Small intestine (tissue), 7 donors: ENCODE data around the gene AHNAK. TPM values are rescaled to one million over a fixed set of nuclear protein-coding genes. Genes with fewer than 3 reads are reported as not detected.
A peak's percentile ranks its signal among the peaks of the same experiment; 100 is the strongest.

Source experiments
- DNase-seq, 2 donors: peaks; one replicate each; pipeline versions ENCODE4 v3.0.0 to v3.0.0-alpha.2; 2013
- FAIRE-seq: peaks from 2 replicates; lab custom pipeline; 2012; peaks lifted over from hg19 to GRCh38; lab: Jason Lieb, UNC
- H3K27ac ChIP-seq, 3 donors: one replicate each; pipeline ENCODE4 v1.5.1; 2013; ENCODE audit warnings: low read length in 2 of 3, mild to moderate bottlenecking in 2 of 3, control low read depth in 1 of 3, inconsistent platforms in 1 of 3, low read depth in 1 of 3, moderate library complexity in 1 of 3
- H3K27me3 ChIP-seq, 3 donors: one replicate each; pipeline ENCODE4 v1.6.1; 2013; ENCODE audit warnings: low read length in 3 of 3, inconsistent platforms in 1 of 3; ENCODE audit not compliant: control insufficient read depth in 3 of 3, insufficient read depth in 3 of 3
- H3K36me3 ChIP-seq, 3 donors: one replicate each; pipeline ENCODE4 v1.6.1; 2013; ENCODE audit warnings: low read length in 3 of 3, inconsistent platforms in 1 of 3, low read depth in 1 of 3, mild to moderate bottlenecking in 1 of 3, moderate library complexity in 1 of 3; ENCODE audit not compliant: control insufficient read depth in 3 of 3, insufficient read depth in 2 of 3
- H3K4me1 ChIP-seq, 3 donors: one replicate each; pipeline ENCODE4 v1.6.1; 2013; ENCODE audit warnings: low read length in 2 of 3, inconsistent platforms in 1 of 3, low read depth in 1 of 3, mild to moderate bottlenecking in 1 of 3, moderate library complexity in 1 of 3; ENCODE audit not compliant: control insufficient read depth in 3 of 3, insufficient read depth in 2 of 3
- H3K4me3 ChIP-seq, 3 donors: one replicate each; pipeline ENCODE4 v1.5.1; 2013; ENCODE audit warnings: low read length in 3 of 3, control low read depth in 1 of 3, inconsistent platforms in 1 of 3, low read depth in 1 of 3, mild to moderate bottlenecking in 1 of 3, moderate library complexity in 1 of 3
- H3K9me3 ChIP-seq, 2 donors: one replicate each; pipeline ENCODE4 v1.6.1; 2013; ENCODE audit warnings: low read depth in 1 of 2, low read length in 1 of 2; ENCODE audit not compliant: control insufficient read depth in 2 of 2, insufficient read depth in 1 of 2
- WGBS, 3 donors: extraction: QIAGEN DNeasy Blood & Tissue Kit; methylation state at CpG; one replicate each; pipeline ENCODE4 v1.1.7; 2013; 5-methylcytosine and 5-hydroxymethylcytosine counted together
- polyA plus RNA-seq, 4 donors: library from polyadenylated mRNA; stranded (reverse) in 3 of 4; unstranded in 1 of 4; fragments of 200-250 nt in 3 of 4; fragments of 120-200 nt in 1 of 4; gene quantifications; one replicate each; pipeline versions ENCODE4 v1.2.1 to v1.2.3, GENCODE V29; 2013
- donor health status: healthy with polysubstance abuse.
- donor health status: control.
- donor health status: control.
- donor health status: Bipolar disorder and iron deficiency.
- donor health status: healthy.

AHNAK gene
- polyA plus RNA-seq, 4 donors, result 72.1 to 110 (median 86.8) TPM

DNA sequence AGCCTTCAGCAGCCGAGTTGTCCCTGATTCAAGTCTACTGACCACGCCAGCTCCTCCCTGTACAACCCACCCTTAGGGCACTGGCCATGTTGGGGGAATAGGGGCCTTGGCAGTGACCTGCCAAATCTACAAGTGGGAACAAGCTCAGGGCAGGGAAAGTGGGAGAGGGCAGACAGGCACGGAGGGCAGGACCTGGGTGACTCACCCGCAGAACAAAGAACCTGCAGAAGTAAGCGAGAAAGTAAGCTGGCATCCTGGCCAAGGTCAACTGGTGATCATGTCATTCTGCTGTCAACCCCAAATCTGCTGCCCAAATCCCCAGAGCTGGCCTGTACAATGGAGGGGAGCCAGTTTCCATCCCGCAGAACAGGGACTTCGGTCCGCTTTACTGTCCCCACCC lies 135.6 kb downstream of the AHNAK start:
- Histone ChIP-seq H3K27me3 (no peaks in the 10 kb centered on the region), H3K4me1 (no peaks in the 10 kb centered on the region), H3K4me3 (no peak overlapping the region), H3K9me3 (no peaks in the 10 kb centered on the region), H3K27ac (no peak overlapping the region), H3K36me3 (no peaks in the 10 kb centered on the region)
- FAIRE-seq (no peak), DNase-seq (no peak)
- 73 to 85% (median 77%) methylated on average over 8 of the region's 8 CpGs for WGBS, 3 donors

DNA sequence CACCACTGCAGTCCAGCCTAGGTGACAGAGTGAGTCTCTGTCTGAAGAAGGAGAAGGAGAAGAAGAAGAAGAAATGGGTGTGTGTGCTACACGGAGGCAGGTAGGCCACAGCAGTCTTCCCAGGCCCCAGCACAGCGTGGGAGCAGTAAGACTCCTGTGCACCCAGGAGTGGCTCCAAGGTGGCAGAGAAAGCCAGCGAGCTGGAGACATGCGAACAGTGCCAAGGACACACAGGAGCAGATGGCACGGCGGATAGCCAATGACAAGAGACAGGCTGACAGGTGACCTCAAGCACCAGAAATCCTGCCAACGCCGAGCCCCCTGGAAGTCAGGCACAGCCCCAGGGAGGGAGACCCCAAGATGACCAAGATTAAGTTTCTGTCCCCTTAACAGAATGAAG lies 136.8 kb downstream of the AHNAK start:
- H3K27me3 ChIP-seq, result no peaks in the 10 kb centered on the region
- no peak for FAIRE-seq
- H3K4me1 ChIP-seq, result peaks cover 0 to 7% (median 2%) of the 10 kb centered on the region in 3 donors
- no peak for DNase-seq
- WGBS, 3 donors, result 83 to 91% (median 90%) methylated on average over 8 of the region's 8 CpGs
- H3K27ac ChIP-seq, result no peak overlapping the region
- H3K4me3 ChIP-seq, result no peak overlapping the region
- no peaks in the 10 kb centered on the region for H3K36me3 ChIP-seq
- no peaks in the 10 kb centered on the region for H3K9me3 ChIP-seq

DNA sequence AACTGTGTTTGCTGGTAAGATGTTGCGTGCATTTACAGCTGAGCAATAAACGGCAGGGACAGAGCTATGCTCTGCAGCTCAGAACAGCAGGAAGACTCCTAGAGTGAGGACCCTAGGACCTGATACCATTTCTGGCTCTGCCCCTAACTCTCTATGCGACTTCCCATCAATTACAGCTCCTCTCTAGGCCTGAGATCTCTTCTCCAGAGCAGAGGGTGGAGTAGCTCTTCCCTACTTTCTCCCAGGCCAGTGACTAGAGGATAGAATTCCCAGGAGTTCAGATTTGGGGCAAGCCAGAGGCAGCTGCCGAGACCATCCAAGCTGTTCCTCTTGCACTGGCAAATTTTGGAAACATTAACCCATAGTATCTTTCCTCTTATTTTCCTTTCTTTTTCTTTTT lies 140.6 kb downstream of the AHNAK start:
- FAIRE-seq, result no peak
- Histone ChIP-seq H3K4me3 (no peak overlapping the region), H3K4me1 (peaks cover 0 to 15% (median 3%) of the 10 kb centered on the region in 3 donors), H3K36me3 (no peaks in the 10 kb centered on the region), H3K9me3 (no peaks in the 10 kb centered on the region), H3K27ac (no peak overlapping the region), H3K27me3 (no peaks in the 10 kb centered on the region)
- WGBS, 3 donors, result 64 to 81% (median 72%) methylated on average over 4 of the region's 4 CpGs
- DNase-seq, result no peak

DNA sequence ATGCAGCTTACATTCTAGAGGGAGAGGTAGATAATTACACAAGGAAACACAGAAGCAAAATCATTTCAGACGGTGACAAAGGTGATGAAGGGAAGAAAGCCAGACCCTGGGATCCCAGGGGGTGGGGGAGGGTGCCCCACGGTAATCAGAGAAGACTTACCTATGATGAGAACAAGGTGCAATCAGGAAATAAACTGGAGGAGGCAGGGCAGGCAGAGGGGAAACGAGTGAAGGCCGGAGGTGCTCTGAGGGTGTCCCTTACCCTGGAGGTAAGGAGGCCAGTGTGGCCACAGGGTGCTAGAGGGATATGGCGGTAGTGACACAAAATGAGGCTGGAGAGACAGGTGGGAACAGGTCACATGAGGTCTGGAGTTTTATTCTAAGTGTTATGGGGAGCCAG lies 141.7 kb downstream of the AHNAK start:
- H3K4me1 ChIP-seq, result peaks cover 0 to 26% (median 6%) of the 10 kb centered on the region in 3 donors
- DNase-seq (peak; percentile 35 to 57), FAIRE-seq (no peak)
- no peaks in the 10 kb centered on the region for H3K36me3 ChIP-seq
- no peak overlapping the region for H3K4me3 ChIP-seq
- H3K9me3 ChIP-seq, result no peaks in the 10 kb centered on the region
- H3K27ac ChIP-seq, result no peak overlapping the region
- 25 to 65% (median 41%) methylated on average over 5 of the region's 5 CpGs for WGBS, 3 donors
- no peaks in the 10 kb centered on the region for H3K27me3 ChIP-seq

DNA sequence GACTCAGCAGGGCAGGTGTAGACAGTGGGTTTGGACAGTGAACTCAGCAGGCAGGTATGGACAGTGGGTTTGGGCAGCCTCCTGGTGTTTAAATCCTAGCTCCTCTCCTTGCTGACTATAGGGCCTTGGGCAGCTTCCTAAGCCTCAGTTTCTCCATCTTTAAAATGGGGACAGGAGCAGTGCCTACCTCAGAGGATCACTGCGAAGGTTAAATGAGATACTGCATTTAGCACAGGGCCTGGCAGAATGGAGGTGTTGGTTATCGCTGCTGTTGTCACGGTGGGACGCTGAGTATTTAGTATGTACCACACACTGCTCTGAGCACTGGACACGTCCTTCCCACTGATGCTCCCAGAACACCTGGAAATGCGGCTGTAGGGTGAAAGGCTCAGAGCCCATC lies 142.2 kb downstream of the AHNAK start:
- no peak for DNase-seq
- Histone ChIP-seq H3K9me3 (no peaks in the 10 kb centered on the region), H3K36me3 (no peaks in the 10 kb centered on the region), H3K4me1 (peaks cover 0 to 30% (median 6%) of the 10 kb centered on the region in 3 donors), H3K4me3 (no peak overlapping the region), H3K27me3 (no peaks in the 10 kb centered on the region), H3K27ac (no peak overlapping the region)
- FAIRE-seq, result no peak
- 85 to 94% (median 93%) methylated on average over 6 of the region's 6 CpGs for WGBS, 3 donors

DNA sequence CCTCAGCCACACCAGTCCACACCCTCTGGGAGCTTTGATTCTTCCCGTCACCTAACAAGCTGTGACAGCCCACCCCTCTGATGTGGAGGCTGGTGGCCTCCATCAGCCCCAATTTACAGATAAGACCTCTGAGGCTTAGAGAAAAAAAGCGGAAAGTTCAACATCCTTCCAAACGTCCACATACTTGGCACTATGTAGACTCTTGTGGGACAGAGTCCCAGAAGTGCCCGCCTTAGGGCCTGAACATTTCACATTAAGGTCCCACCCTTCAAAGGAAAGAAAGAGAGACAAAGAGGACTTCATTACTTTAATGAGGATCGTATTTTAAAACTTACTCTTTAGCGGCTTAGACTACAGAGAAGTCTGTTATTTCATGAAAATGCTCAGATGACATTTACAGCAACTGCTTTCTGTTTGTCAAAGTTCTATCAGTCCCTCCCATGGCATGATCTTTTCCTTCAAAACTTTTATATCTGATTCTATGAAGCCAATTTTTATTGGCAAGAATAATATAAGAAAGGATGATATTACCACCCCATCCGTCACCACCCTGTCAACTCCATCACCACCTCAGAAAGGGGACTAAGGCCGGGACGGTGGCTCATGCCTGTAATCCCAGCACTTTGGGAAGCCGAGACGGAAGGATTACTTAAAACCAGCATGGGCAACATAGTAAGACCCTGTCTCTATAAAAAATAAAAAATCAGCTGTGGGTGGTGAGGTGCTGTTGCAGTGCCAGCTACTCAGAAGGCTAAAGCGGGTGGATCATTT lies 143.5 kb downstream of the AHNAK start:
- Histone ChIP-seq H3K36me3 (no peaks in the 10 kb centered on the region), H3K9me3 (no peaks in the 10 kb centered on the region), H3K27ac (no peak overlapping the region), H3K4me3 (no peak overlapping the region), H3K4me1 (peaks cover 0 to 43% (median 6%) of the 10 kb centered on the region in 3 donors), H3K27me3 (no peaks in the 10 kb centered on the region)
- DNase-seq, result no peak
- FAIRE-seq, result no peak
- 82 to 89% (median 87%) methylated on average over 12 of the region's 12 CpGs for WGBS, 3 donors

DNA sequence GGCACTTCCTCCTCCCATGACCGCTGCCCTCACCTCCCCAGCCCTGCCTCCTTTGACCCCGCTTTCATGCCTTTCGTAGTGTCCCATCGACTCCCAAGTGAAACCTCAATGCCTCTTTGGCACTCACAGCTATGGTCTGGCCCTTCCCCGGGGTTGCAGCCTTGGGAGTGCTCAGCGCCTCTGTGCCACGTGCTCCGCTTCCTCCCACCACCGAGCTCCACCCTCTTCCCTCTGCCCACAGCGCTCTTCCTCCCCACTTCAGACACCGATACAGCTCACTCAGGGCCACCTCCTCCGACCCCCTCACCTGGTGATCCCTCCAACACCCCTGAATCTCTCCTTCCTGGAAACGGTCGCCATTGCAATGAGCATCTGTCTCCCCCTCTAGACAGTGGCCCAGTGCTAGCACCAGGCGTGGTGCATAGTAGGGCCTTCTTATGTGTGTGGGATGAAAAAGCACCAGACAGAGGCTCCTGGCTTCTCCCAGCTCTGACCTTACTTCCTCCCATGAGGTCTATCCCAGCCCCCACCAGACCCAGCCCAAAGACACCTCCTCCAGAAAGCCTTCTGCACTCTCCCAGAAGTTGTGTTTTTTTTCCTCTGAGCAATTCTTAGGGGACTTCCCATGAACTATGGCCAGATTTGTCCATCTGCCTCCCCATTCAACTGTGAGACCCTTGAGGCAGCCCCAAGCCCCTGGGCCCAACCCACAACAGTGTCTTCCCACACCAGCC lies 144.2 kb downstream of the AHNAK start:
- peak in 1 of 2 donors; percentile 25 for DNase-seq
- no peak for FAIRE-seq
- no peaks in the 10 kb centered on the region for H3K9me3 ChIP-seq
- H3K27ac ChIP-seq, result no peak overlapping the region
- H3K36me3 ChIP-seq, result no peaks in the 10 kb centered on the region
- peaks cover 0 to 48% (median 6%) of the 10 kb centered on the region in 3 donors for H3K4me1 ChIP-seq
- H3K4me3 ChIP-seq, result no peak overlapping the region
- 53 to 81% (median 63%) methylated on average over 15 of the region's 15 CpGs for WGBS, 3 donors
- no peaks in the 10 kb centered on the region for H3K27me3 ChIP-seq

DNA sequence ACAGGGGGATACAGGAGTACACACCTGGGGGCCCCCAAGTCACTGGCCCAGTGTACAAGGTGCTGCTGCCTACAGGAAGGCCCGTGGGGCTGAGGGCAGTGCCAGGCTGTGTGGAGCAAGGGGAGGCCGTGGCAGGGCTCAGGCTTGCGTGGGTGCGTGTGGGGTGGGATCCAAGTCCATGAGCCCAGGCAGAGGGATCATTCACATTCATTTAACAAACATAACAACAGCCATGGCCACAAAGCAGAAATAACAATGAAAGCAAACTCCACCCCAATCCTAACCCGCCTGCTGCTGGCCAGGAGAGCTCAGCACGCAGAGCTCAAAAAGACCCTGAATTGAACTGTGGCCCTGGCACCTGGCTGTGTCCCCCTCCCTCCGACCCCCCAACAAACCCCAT lies 144.8 kb downstream of the AHNAK start:
- Histone ChIP-seq H3K4me1 (peaks cover 0 to 48% (median 6%) of the 10 kb centered on the region in 3 donors), H3K27me3 (no peaks in the 10 kb centered on the region), H3K27ac (no peak overlapping the region), H3K9me3 (no peaks in the 10 kb centered on the region), H3K36me3 (no peaks in the 10 kb centered on the region), H3K4me3 (no peak overlapping the region)
- FAIRE-seq (no peak), DNase-seq (no peak)
- WGBS, 3 donors, result 60 to 81% (median 71%) methylated on average over 7 of the region's 7 CpGs
